Activated CD8-positive, alpha-beta T cell treated with anti-CD3 and anti-CD28 coated beads, Interleukin-2, amount 10 ng/mL, durations not matched to agents 7 days and 5 days (primary cell): Measurements from ENCODE around the gene GLIS1. TPM values are rescaled to one million over a fixed set of nuclear protein-coding genes. Genes with fewer than 3 reads are reported as not detected.
A peak's percentile ranks its signal among the peaks of the same experiment; 100 is the strongest.

Experiments used
- ATAC-seq: fragments of 150-1000 bp; cut with Tn5 transposase; one replicate; pipeline ENCODE4 v1.10.0; 2021; ENCODE audit warnings: moderate library complexity
- CTCF ChIA-PET: fragments of 350-600 bp; sonication (Branson Sonifier 250); formaldehyde crosslinking; loops from one replicate; lab custom pipeline; 2021; ENCODE audit warnings: antibody characterized with exemption; lab: Charles Lee
- POLR2A ChIA-PET: fragments of 350-600 bp; sonication (Branson Sonifier 250); formaldehyde crosslinking; loops from one replicate; lab custom pipeline; 2021; ENCODE audit warnings: antibody characterized with exemption; lab: Charles Lee
- DNase-seq: peaks from one replicate; pipeline ENCODE4 v3.0.0-alpha.2; 2020
- H3K27ac Mint-ChIP-seq: one replicate; pipeline ENCODE4 v1.8.0; 2021; ENCODE audit warnings: mild to moderate bottlenecking, mixed read lengths
- H3K27me3 Mint-ChIP-seq: one replicate; pipeline ENCODE4 v1.8.0; 2021; ENCODE audit warnings: low read depth, mixed read lengths
- H3K36me3 Mint-ChIP-seq: one replicate; pipeline ENCODE4 v1.8.0; 2021; ENCODE audit warnings: low read depth, mixed read lengths
- H3K4me1 Mint-ChIP-seq: one replicate; pipeline ENCODE4 v1.8.0; 2021; ENCODE audit warnings: low read depth, mixed read lengths
- H3K4me3 Mint-ChIP-seq: one replicate; pipeline ENCODE4 v1.8.0; 2021; ENCODE audit warnings: mild to moderate bottlenecking, mixed read lengths
- H3K9me3 Mint-ChIP-seq: one replicate; pipeline ENCODE4 v1.8.0; 2022; ENCODE audit warnings: mixed read lengths; ENCODE audit not compliant: insufficient read depth
- total RNA-seq, 2 experiments: library from RNA; stranded (reverse); gene quantifications; one replicate each; pipeline ENCODE4 v1.2.3, GENCODE V29; 2021

GLIS1 gene
- total RNA-seq, 2 experiments from 2014 or later, result not detected

DNA sequence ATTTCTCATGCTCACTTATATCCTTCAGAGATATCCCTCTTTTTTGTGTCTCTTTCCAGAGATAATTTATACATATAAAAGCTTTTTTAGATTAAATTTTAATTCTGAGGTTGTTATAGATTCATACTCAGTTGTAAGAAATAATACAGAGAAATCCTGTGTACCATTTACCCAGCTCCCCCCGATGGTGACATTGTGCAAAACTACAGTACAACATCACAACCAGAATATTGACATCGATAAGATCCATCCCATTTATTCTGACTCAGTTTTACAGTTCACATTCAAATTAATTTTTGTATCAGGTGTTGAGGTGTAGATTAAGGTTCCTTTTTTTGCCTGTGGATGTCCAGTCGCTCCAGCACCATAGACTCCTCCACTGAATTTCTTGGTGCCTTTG is 265.5 kb downstream of the GLIS1 start:
- POLR2A ChIA-PET, result no interaction called here
- Mint-ChIP-seq H3K36me3 (no peaks in the 10 kb centered on the region), H3K27me3 (peaks cover 2% of the 10 kb centered on the region), H3K4me1 (no peaks in the 10 kb centered on the region), H3K4me3 (no peak overlapping the region), H3K9me3 (no peaks in the 10 kb centered on the region), H3K27ac (no peak overlapping the region)
- DNase-seq (peak; percentile 33), ATAC-seq (no peak)
- CTCF ChIA-PET, result interaction anchor here (0.7 to 1.9 kb wide), 9 partner anchors 10 to 195 kb away, joined by 3 to 6 read pairs (median 4); no protein-coding TSS in a partner anchor

DNA sequence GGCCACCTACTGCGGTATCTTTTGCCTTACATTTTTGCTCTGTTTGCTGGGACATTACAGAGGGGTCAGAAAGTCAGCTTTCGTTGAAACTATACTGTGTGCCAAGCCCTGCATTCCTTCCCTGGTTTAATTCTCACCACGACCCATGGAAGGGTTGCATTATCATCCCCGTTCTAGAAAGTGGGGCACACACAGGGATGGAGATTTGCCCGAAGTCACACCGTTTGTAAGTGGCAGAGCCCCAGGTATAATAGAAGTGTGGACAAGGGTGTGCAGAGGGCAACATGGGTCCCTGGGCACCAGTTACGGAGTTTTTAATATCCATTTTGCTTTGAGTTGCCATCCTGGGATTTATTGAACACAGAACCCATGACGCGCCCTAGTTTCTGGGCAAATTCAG is 268.0 kb downstream of the GLIS1 start:
- Mint-ChIP-seq H3K36me3 (no peaks in the 10 kb centered on the region), H3K9me3 (no peaks in the 10 kb centered on the region), H3K4me1 (peaks cover 15% of the 10 kb centered on the region), H3K27ac (no peak overlapping the region), H3K4me3 (no peak overlapping the region), H3K27me3 (peaks cover 2% of the 10 kb centered on the region)
- no peak for ATAC-seq
- DNase-seq, result no peak
- CTCF ChIA-PET, result no interaction called here
- POLR2A ChIA-PET, result no interaction called here

DNA sequence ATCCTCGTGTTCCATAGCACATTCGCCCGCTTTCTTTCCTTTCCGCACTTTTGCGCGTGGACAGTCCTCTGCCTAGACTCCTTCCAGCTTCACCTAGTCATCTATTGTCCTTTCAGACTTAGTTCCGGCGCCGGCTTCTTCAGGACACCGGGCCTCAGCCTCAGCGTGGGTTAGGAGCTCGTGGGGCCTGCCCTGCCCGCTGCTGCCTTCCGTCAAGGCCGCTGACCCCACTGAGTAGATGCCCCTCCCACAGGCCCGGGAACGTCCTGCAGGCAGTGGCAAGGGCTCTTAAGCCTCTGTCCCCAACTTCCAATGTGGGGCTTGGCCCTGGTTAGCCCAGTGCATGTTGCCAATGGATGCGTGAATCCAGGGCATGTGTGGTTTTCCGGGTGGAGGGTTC is 268.4 kb downstream of the GLIS1 start:
- DNase-seq (no peak), ATAC-seq (no peak)
- H3K9me3 Mint-ChIP-seq, result no peaks in the 10 kb centered on the region
- CTCF ChIA-PET, result no interaction called here
- no peak overlapping the region for H3K4me3 Mint-ChIP-seq
- H3K27me3 Mint-ChIP-seq, result peaks cover 2% of the 10 kb centered on the region
- no peaks in the 10 kb centered on the region for H3K36me3 Mint-ChIP-seq
- H3K4me1 Mint-ChIP-seq, result peaks cover 20% of the 10 kb centered on the region
- POLR2A ChIA-PET, result no interaction called here
- no peak overlapping the region for H3K27ac Mint-ChIP-seq

DNA sequence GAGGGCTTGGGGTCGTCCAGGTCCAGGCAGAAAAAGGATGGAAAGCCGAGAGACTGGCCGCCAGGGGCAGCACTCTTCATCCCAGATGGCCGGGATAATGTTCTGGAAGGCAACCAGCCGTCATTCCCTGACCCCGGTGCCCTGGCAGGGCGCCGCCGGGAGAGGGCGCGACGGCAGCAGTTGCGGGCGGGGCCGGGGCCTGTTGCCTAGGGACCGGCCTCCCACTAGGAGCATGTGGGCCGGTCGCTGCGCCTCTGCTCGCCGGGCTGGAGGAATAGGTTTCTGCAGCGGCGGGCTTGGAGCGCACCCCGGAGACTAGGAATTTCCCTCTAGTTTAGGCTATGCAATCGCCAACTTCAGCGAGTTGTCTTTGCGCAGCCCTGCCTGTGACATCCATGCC is 268.8 kb downstream of the GLIS1 start:
- no peaks in the 10 kb centered on the region for H3K36me3 Mint-ChIP-seq
- H3K4me3 Mint-ChIP-seq, result no peak overlapping the region
- H3K9me3 Mint-ChIP-seq, result no peaks in the 10 kb centered on the region
- H3K4me1 Mint-ChIP-seq, result peaks cover 24% of the 10 kb centered on the region
- ChIA-PET POLR2A (no interaction called here), CTCF (no interaction called here)
- peaks cover 2% of the 10 kb centered on the region for H3K27me3 Mint-ChIP-seq
- ATAC-seq, result no peak
- DNase-seq, result no peak
- H3K27ac Mint-ChIP-seq, result no peak overlapping the region

DNA sequence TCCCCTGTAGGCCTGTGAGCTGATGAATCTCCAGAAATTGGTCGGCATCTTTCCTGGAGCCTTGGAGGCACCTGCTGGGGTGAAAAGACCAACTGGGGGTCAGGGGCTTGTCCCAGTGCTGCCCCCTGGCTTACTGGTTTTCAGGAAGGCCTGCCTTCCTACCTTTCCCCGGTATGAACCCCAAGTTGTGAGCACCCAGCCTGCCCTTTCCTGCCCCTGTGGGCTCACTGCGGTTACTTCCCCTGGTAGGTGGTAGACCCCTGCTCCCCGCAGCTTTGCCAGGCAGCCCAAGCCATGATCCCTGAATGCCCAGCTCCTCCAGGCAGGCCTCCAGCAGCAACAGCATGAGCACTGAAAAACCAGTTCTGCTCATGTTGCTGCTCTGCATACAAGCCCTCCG is 269.6 kb downstream of the GLIS1 start:
- ATAC-seq, result no peak
- no peaks in the 10 kb centered on the region for H3K27me3 Mint-ChIP-seq
- ChIA-PET CTCF (no interaction called here), POLR2A (no interaction called here)
- DNase-seq, result no peak
- no peaks in the 10 kb centered on the region for H3K36me3 Mint-ChIP-seq
- H3K4me1 Mint-ChIP-seq, result peaks cover 32% of the 10 kb centered on the region
- no peaks in the 10 kb centered on the region for H3K9me3 Mint-ChIP-seq
- H3K4me3 Mint-ChIP-seq, result no peak overlapping the region
- H3K27ac Mint-ChIP-seq, result no peak overlapping the region

DNA sequence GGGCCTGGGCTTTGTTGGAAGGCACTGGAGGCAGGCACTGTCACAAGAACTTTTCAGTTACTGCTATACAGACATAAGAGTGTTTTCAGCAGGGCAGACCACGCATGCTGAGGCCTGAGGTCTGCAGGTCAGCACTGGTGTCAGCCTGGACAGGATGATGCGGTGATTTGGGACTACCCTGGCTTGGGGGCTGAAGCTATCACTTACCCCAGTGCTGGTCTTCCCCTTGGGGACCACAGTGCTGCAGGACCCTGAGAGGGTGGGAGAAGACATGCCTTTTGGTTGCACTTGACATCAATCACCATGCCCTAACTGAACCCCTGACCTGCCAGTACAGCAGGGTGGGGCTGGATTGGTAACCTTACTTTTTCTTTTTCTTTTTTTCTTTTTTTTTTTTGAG is 270.6 kb downstream of the GLIS1 start:
- ATAC-seq (no peak), DNase-seq (no peak)
- Mint-ChIP-seq H3K4me1 (peaks cover 35% of the 10 kb centered on the region), H3K4me3 (no peak overlapping the region), H3K27ac (no peak overlapping the region), H3K36me3 (no peaks in the 10 kb centered on the region), H3K27me3 (no peaks in the 10 kb centered on the region), H3K9me3 (no peaks in the 10 kb centered on the region)
- CTCF ChIA-PET, result no interaction called here
- POLR2A ChIA-PET, result no interaction called here

DNA sequence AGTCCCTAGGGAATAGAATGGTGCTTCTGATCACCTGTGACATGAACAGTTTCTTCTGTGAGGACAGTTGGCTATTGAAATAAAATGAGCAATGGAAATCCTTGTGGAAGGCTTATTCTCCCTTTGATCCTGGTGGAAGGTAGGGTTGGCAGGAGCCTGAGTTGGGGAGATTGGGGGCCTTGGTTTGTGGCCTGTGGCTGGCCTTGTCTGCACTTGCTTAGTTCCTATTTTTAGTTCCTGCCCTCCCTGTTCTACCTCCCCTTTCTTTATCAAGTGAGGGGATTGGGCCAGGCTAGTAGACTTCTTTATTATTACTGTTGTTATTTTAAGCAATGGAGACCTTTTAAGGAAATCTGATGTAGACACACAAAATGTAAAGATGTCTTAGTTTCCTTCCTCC is 271.6 kb downstream of the GLIS1 start:
- POLR2A ChIA-PET, result no interaction called here
- Mint-ChIP-seq H3K27ac (no peak overlapping the region), H3K4me1 (peaks cover 37% of the 10 kb centered on the region), H3K36me3 (no peaks in the 10 kb centered on the region), H3K27me3 (no peaks in the 10 kb centered on the region), H3K4me3 (no peak overlapping the region), H3K9me3 (no peaks in the 10 kb centered on the region)
- DNase-seq (no peak), ATAC-seq (no peak)
- CTCF ChIA-PET, result no interaction called here

DNA sequence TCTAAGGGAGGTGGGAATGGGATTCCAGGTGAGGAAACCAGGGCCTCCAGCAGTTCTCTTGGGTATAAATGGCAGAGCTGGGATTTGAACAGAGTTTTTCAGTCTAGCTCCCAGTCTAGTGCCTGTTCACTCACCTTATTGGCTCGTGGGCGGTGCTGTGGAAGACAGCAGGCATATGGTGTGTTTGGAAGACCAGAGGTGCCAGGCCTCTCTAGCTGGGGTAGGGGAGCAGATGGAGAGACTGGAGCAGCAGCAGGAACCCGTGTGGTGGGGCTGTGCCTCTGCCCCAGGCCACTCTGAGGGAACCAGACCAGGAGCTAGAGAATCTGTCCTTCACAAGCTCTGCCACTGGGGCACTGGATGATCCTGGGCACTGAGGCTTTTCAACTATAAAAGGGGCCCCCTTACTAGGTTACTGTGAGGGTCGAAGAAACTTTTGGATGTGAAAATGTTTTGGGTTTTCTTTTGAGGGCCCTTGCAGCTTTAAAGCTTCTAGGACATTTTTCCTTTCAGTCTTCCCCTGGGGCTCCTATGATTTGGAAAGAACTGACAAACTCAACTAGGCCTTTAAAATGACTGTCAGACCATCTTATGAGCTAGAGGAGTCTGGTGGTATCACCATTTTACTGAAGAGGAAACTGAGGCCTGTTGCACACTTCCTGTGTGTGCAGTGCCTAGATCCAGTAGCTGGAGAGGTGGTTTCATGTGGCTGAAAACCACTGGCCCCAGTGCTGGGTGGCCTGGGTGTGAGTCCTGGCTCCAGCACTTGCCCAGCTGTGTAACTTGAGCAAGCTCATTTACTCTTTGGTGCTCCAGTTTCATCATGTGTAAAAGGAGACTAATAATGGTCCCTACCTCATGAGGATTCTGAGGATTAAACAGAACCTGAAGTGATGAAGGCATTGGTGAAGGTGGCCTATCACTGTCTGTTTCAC is 273.7 kb downstream of the GLIS1 start:
- Mint-ChIP-seq H3K27ac (no peak overlapping the region), H3K27me3 (no peaks in the 10 kb centered on the region), H3K36me3 (no peaks in the 10 kb centered on the region), H3K9me3 (no peaks in the 10 kb centered on the region), H3K4me1 (peaks cover 37% of the 10 kb centered on the region), H3K4me3 (no peak overlapping the region)
- DNase-seq (no peak), ATAC-seq (no peak)
- ChIA-PET CTCF (interaction anchor here (1.0 to 2.8 kb wide), 7 partner anchors 9 to 217 kb away, joined by 4 to 12 read pairs (median 6); no protein-coding TSS in a partner anchor), POLR2A (interaction anchor here (0.6 kb wide), 1 partner anchor 21 kb away, joined by 3 read pairs; no protein-coding TSS in a partner anchor)

DNA sequence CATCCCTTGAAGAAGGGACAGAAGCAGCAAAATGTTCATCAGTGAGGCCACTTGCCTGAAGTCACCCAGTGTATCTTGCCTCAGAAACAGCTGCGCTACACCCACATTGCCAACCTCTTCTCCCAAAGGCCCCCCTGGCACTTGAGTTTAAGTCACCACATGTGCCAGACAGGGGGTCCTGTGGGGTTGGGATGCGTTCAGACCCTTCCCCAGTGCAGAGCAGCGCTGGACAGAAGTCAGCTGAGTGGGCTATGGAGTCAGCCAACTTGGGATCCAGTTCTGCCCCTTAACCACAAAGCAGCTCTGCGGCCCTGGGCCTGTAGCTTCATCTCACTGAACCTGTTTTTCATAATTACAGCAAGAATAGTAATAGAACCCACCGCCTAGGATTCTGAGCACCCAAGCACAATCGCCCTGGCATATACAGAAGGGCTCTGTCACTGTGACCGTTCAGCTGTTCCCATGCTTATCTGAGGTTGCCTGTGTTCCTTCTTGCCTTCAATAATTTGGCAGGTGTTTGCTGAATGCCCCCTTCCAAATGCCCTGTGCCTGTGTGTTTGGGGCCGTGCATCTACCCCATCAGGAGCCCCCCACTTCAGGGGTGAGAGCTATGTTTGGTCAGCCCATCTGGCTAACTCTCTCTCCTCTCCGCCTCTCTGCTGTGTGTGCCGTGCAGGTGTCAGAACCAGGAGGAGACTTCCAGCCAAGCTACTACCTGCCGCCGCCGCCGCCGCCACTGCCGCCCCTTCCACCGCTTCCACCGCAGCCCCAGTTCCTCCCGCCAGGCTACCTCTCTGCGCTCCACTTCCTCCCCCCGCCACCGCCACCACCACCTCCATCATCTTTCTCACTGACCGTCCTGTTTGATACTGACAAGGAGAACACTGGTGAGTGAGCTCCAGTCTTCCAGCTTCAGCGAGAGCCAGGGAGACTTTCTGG is 274.7 kb downstream of the GLIS1 start:
- Mint-ChIP-seq H3K4me1 (peaks cover 37% of the 10 kb centered on the region), H3K36me3 (no peaks in the 10 kb centered on the region), H3K4me3 (no peak overlapping the region), H3K9me3 (no peaks in the 10 kb centered on the region), H3K27me3 (no peaks in the 10 kb centered on the region), H3K27ac (peak overlapping the region; percentile 39)
- ChIA-PET CTCF (interaction anchor here (0.7 to 2.8 kb wide), 6 partner anchors 8 to 218 kb away, joined by 3 to 12 read pairs (median 6); no protein-coding TSS in a partner anchor), POLR2A (no interaction called here)
- no peak for ATAC-seq
- no peak for DNase-seq

DNA sequence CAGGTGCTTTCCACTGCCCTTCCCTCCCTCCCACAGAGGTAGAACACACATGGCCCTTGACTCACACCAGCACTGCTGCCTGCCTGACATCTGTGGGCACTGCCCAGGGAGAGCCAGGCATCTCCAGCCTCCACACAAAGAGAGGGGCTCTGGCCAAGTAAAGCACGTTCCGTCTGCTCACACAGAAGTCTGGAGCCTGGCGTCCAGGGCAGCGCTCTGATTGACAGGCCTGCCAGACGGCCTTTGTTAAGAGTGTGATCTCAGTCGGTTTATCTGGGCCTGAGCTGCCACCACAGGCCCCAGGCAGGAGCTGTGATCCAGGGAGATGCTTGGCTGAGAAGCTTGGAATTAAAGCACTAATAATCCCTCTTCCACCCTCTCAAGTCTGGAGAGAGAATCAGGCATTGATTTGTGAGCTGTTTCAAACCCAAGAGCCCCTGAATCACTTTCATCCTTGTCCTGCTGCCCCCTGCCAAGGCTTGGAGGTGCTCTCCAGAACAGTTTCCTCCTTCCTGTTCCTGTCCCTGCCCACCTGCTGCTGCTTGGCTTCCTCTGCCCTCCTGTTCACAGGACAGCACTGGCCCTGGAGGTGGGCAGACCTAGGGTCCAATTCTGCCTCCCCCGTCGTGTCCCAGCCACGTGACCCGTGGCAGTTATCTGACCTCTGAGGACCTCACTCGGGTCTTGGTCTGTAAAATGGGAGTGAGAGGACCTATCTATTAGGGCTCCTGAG is 276.0 kb downstream of the GLIS1 start:
- POLR2A ChIA-PET, result no interaction called here
- ATAC-seq, result no peak
- CTCF ChIA-PET, result interaction anchor here (1.2 to 2.3 kb wide), 4 partner anchors 10 to 220 kb away, joined by 3 to 9 read pairs (median 4); no protein-coding TSS in a partner anchor

DNA sequence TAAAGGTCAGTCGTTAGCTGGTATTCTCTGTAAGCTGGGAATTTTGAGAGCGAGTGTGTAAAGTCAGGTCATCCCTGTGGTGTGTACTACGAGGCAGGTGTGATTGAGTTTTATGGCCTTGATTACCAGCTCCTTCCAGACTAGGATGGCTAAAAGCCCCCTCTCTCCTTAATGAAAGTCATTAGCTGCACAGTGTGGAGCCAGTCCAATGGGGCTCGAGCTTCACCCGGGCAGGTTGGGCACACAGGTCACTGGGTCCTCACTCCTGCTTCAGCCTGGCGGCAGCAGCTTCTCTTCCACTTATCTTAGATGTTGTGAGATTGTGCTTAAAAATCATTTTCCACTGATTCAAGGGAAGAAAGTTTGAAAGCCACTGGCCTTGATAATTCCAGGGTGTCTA is 276.8 kb downstream of the GLIS1 start:
- H3K9me3 Mint-ChIP-seq, result no peaks in the 10 kb centered on the region

More for the DNA sequence above, 276.0 kb downstream of the GLIS1 start:
- Mint-ChIP-seq H3K27me3 (no peaks in the 10 kb centered on the region), H3K4me3 (no peak overlapping the region), H3K27ac (no peak overlapping the region), H3K4me1 (peaks cover 37% of the 10 kb centered on the region), H3K9me3 (no peaks in the 10 kb centered on the region), H3K36me3 (no peaks in the 10 kb centered on the region)
- no peak for DNase-seq

More for the DNA sequence above, 276.8 kb downstream of the GLIS1 start:
- DNase-seq (no peak), ATAC-seq (no peak)
- CTCF ChIA-PET, result interaction anchor here (1.2 to 2.3 kb wide), 3 partner anchors 12 to 221 kb away, joined by 3 to 9 read pairs (median 4); no protein-coding TSS in a partner anchor
- Mint-ChIP-seq H3K36me3 (no peaks in the 10 kb centered on the region), H3K27ac (no peak overlapping the region), H3K27me3 (no peaks in the 10 kb centered on the region), H3K4me1 (peaks cover 30% of the 10 kb centered on the region), H3K4me3 (no peak overlapping the region)
- POLR2A ChIA-PET, result no interaction called here
